ENCODE measurements around the gene GTPBP3. TPM values are rescaled to one million over a fixed set of nuclear protein-coding genes. Genes with fewer than 3 reads are reported as not detected.
A peak's percentile ranks its signal among the peaks of the same experiment; 100 is the strongest.

The GTPBP3 gene
- total RNA-seq, 1 experiment from 2014 or later: 73.0 TPM

DNA sequence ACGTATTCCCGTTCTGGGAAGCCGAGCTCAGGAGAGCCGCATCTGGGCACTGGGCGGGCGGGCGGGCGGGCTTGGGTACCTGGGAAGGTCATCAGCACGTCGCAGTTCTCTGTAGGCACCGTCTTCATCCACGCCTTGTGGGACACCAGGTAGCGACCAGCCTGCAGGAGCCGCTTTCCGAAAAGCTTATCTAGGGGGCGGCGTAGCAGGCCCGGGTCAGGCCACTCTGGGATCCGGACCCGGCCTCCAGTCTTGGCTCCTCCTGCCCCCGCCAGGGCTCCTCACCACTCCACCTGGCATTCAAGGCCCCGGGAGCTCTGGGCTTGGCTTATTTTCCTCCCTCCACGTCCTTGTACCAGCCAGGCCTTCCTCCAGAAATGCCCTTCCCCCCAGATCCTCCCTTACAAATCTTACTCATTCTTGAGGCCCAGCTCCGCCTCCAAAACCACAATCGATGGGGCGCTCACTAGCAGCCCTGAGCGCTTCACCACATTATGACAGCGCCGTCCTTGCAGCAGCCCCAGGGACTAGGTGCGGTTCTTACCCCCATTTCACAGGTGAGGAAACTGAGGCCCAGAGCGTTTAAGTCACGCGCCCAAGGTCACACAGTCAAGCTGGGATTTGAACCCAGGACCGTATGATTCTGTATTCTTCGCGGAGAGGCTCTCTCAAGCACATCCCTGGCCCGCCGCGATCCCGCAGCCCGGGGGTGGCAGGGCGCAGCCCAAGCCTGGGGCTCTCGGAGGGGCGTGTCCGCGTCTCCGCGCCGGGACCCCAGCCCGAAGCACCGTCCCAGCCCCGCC lies 3.5 kb upstream of the GTPBP3 start:
- intact Hi-C loops (cut with micrococcal nuclease): no loop called here
- no peaks in the 10 kb centered on the region for H3K9me3 ChIP-seq (ENCODE audit: control insufficient read depth in 1 of 2, insufficient read depth in 1 of 2, low read depth in 1 of 2, low read length in 2 of 2)
- no TSS peak for BruUV-seq (replicated peaks)
- peak overlapping the region; percentile 91 for H3K27ac ChIP-seq (ENCODE audit: low read depth, low read length)
- peaks cover 24 to 46% of the 10 kb centered on the region in 2 experiments for H3K4me1 ChIP-seq (ENCODE audit: control insufficient read depth in 1 of 2, insufficient read depth in 2 of 2, low read length in 2 of 2)
- H3K4me2 ChIP-seq (ENCODE audit: low read length): peak overlapping the region; percentile 97
- H3K9me2 ChIP-seq (ENCODE audit: insufficient read depth): no peaks in the 10 kb centered on the region
- no peaks in the 10 kb centered on the region for H3K27me3 ChIP-seq (ENCODE audit: insufficient read depth, low read length)
- ATAC-seq: peak; percentile 18
- no peak overlapping the region for H2AFZ ChIP-seq (ENCODE audit: low read depth, low read length, poor library complexity, severe bottlenecking)
- ChIA-PET RAD21 (ENCODE audit: low non-redundant PET in 1 of 2, low total read pairs in 2 of 2, uncharacterized antibody in 2 of 2, unreplicated experiment in 2 of 2) (interaction anchor here in 1 of 2 experiments (1.0 to 1.2 kb wide), 2 partner anchors 25 to 29 kb away, joined by 3 to 5 read pairs; partner anchors contain the start of gene DDA1), POLR2A (interaction anchor here (0.9 to 4.1 kb wide), 3 partner anchors 12 to 29 kb away, joined by 4 to 39 read pairs (median 12); partner anchors contain the start of gene DDA1), CTCF (interaction anchor here (0.7 to 2.4 kb wide), 8 partner anchors 17 to 132 kb away, joined by 3 to 8 read pairs (median 4); partner anchors contain the start of genes DDA1 and MRPL34)
- peak overlapping the region; percentile 72 to 99 for H3K4me3 ChIP-seq (replicated peaks in 1 of 2; ENCODE audit: low read depth in 1 of 2, low read length in 2 of 2)
- H3K79me2 ChIP-seq (ENCODE audit: insufficient read depth, low read length): peaks cover 15% of the 10 kb centered on the region
- no peaks in the 10 kb centered on the region; a peak in 1 of 4 replicates for H3K36me3 ChIP-seq (ENCODE audit: control insufficient read depth in 1 of 2, insufficient read depth in 2 of 2, low read length in 2 of 2)
- no peak for TF ChIP-seq YY1 (IDR thresholded peaks at IDR 0.05; ENCODE audit: extremely low read depth, insufficient replicate concordance, low read depth, low read length)
- no peak for TF ChIP-seq EZH2phosphoT487 (IDR thresholded peaks at IDR 0.05; ENCODE audit: borderline replicate concordance)
- TF ChIP-seq POLR2AphosphoS5 (IDR thresholded peaks at IDR 0.05; ENCODE audit: low read depth, low read length): peak; percentile 39; the same call in 1 of the 2 replicates
- TF ChIP-seq, protein P1, sequence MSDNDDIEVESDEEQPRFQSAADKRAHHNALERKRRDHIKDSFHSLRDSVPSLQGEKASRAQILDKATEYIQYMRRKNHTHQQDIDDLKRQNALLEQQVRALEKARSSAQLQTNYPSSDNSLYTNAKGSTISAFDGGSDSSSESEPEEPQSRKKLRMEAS (IDR thresholded peaks at IDR 0.05): peak; percentile 50; the same call in 1 of the 2 replicates
- TF ChIP-seq CBX3 (IDR thresholded peaks at IDR 0.05; ENCODE audit: low read depth): peak; percentile 48; the same call in 1 of the 2 replicates
- TF ChIP-seq SIN3A (IDR thresholded peaks at IDR 0.05; ENCODE audit: low read depth): no peak
- H4K20me1 ChIP-seq (ENCODE audit: insufficient read depth): no peaks in the 10 kb centered on the region
- H3K9ac ChIP-seq (ENCODE audit: low read length): peak overlapping the region; percentile 85
- DNase-seq (ENCODE audit: low read depth, low spot score): peak; percentile 71
